ENCODE results near the gene PTTG1IP.

PTTG1IP gene

GRCh38 chr21:44888581-44889550, 15.4 kb upstream of the PTTG1IP start:
- no peak overlapping the region for H3K27ac ChIP-seq
- no peak for TF ChIP-seq ZFX (IDR thresholded peaks at IDR 0.05)
- TF ChIP-seq CTCF (conservative IDR thresholded peaks at IDR 0.05): no peak

GRCh38 chr21:44887807-44888580, 14.5 kb upstream of the PTTG1IP start:
- no peak overlapping the region for H3K27ac ChIP-seq
- no peak for TF ChIP-seq ZFX (IDR thresholded peaks at IDR 0.05)
- TF ChIP-seq CTCF (conservative IDR thresholded peaks at IDR 0.05): no peak

GRCh38 chr21:44887126-44887806, 13.8 kb upstream of the PTTG1IP start:
- no peak for TF ChIP-seq CTCF (conservative IDR thresholded peaks at IDR 0.05)
- no peak for TF ChIP-seq ZFX (IDR thresholded peaks at IDR 0.05)
- no peak overlapping the region for H3K27ac ChIP-seq

GRCh38 chr21:44886113-44887075, 12.9 kb upstream of the PTTG1IP start:
- no peak overlapping the region for H3K27ac ChIP-seq
- no peak for TF ChIP-seq ZFX (IDR thresholded peaks at IDR 0.05)
- no peak for TF ChIP-seq CTCF (conservative IDR thresholded peaks at IDR 0.05)

GRCh38 chr21:44885615-44886014, 12.1 kb upstream of the PTTG1IP start:
- no peak overlapping the region for H3K27ac ChIP-seq
- TF ChIP-seq ZFX (IDR thresholded peaks at IDR 0.05): no peak
- TF ChIP-seq CTCF (conservative IDR thresholded peaks at IDR 0.05): no peak

GRCh38 chr21:44884097-44884496, 10.6 kb upstream of the PTTG1IP start:
- no peak for TF ChIP-seq CTCF (conservative IDR thresholded peaks at IDR 0.05)
- TF ChIP-seq ZFX (IDR thresholded peaks at IDR 0.05): no peak
- no peak overlapping the region for H3K27ac ChIP-seq

All from C4-2B (cell line).